CD14-positive monocyte (primary cell): ENCODE measurements around the gene TBX19. TPM values are rescaled to one million over a fixed set of nuclear protein-coding genes. Genes with fewer than 3 reads are reported as not detected.

Experiments
- DNase-seq, 3 donors: peaks; one replicate each; pipeline ENCODE4 v3.0.0-alpha.2; 2011 to 2022
- H2AFZ ChIP-seq: 2 replicates; pipeline ENCODE4 v1.6.0; 2012; ENCODE audit warnings: mild to moderate bottlenecking, low read depth, low read length, inconsistent platforms; ENCODE audit not compliant: insufficient read depth, poor library complexity, severe bottlenecking
- H3K27ac ChIP-seq, 2 donors: 1 replicate in 1 of 2; 2 replicates in 1 of 2; pipeline ENCODE4 v1.5.1; 2012 to 2013; ENCODE audit warnings: low read length in 2 of 2, control low read depth in 1 of 2, inconsistent platforms in 1 of 2, low read depth in 1 of 2, mild to moderate bottlenecking in 1 of 2
- H3K27me3 ChIP-seq, 2 donors: one replicate each; pipeline versions ENCODE4 v1.6.0 to v1.6.1; 2011 to 2013; ENCODE audit warnings: low read length in 2 of 2; ENCODE audit not compliant: control insufficient read depth in 2 of 2, insufficient read depth in 2 of 2
- H3K36me3 ChIP-seq, 2 donors: replicated peaks in 1 of 2; 1 replicate in 1 of 2; 2 replicates in 1 of 2; pipeline versions ENCODE4 v1.5.1 to v1.6.1; 2012 to 2013; ENCODE audit warnings: low read length in 2 of 2, control low read depth in 1 of 2, inconsistent platforms in 1 of 2, mild to moderate bottlenecking in 1 of 2; ENCODE audit not compliant: insufficient read depth in 2 of 2, control insufficient read depth in 1 of 2
- H3K4me1 ChIP-seq, 2 donors: 1 replicate in 1 of 2; 2 replicates in 1 of 2; pipeline versions ENCODE4 v1.5.1 to v1.6.1; 2012 to 2013; ENCODE audit warnings: low read length in 2 of 2, control low read depth in 1 of 2, inconsistent platforms in 1 of 2, mild to moderate bottlenecking in 1 of 2, moderate library complexity in 1 of 2; ENCODE audit not compliant: insufficient read depth in 2 of 2, control insufficient read depth in 1 of 2
- H3K4me2 ChIP-seq: replicated peaks from 2 replicates; pipeline ENCODE3; 2012; ENCODE audit warnings: low read length, moderate library complexity, mild to moderate bottlenecking; ENCODE audit not compliant: poor library complexity, severe bottlenecking; ENCODE audit errors: extremely low read depth
- H3K4me3 ChIP-seq, 3 experiments: fragments of 200-600 bp in 1 of 3; sonication (generic) in 1 of 3; replicated peaks in 1 of 3; 1 replicate in 2 of 3; 2 replicates in 1 of 3; pipeline ENCODE4 v1.5.1; 2011 to 2013; ENCODE audit warnings: low read length in 3 of 3, mild to moderate bottlenecking in 3 of 3, control low read depth in 2 of 3, low read depth in 2 of 3, inconsistent platforms in 1 of 3, moderate library complexity in 1 of 3
- H3K79me2 ChIP-seq: 2 replicates; pipeline ENCODE4 v1.6.0; 2012; ENCODE audit warnings: mild to moderate bottlenecking, control low read depth, inconsistent platforms, low read length, moderate library complexity; ENCODE audit not compliant: insufficient read depth
- H3K9ac ChIP-seq: 2 replicates; pipeline ENCODE4 v1.6.0; 2017; ENCODE audit warnings: low read length, mild to moderate bottlenecking; ENCODE audit not compliant: insufficient read depth, poor library complexity, severe bottlenecking
- H3K9me3 ChIP-seq, 2 donors: replicated peaks in 1 of 2; 1 replicate in 1 of 2; 2 replicates in 1 of 2; pipeline versions ENCODE4 v1.5.1 to v1.6.1; 2012 to 2013; ENCODE audit warnings: low read length in 2 of 2, control low read depth in 1 of 2; ENCODE audit not compliant: control insufficient read depth in 1 of 2, insufficient read depth in 1 of 2
- H4K20me1 ChIP-seq: 2 replicates; pipeline ENCODE4 v1.6.0; 2012; ENCODE audit warnings: mild to moderate bottlenecking, low read length, control low read depth, moderate library complexity; ENCODE audit not compliant: insufficient read depth
- H3K27ac Mint-ChIP-seq, 7 donors: one replicate each; pipeline ENCODE4 v1.8.0; 2020; ENCODE audit warnings: mild to moderate bottlenecking in 7 of 7, mixed read lengths in 7 of 7, moderate library complexity in 6 of 7, inconsistent platforms in 2 of 7
- H3K27me3 Mint-ChIP-seq, 3 donors: one replicate each; pipeline ENCODE4 v1.8.0; 2021 to 2022; ENCODE audit warnings: low read depth in 3 of 3, mild to moderate bottlenecking in 3 of 3, mixed read lengths in 3 of 3, moderate library complexity in 3 of 3, inconsistent platforms in 1 of 3
- H3K36me3 Mint-ChIP-seq, 2 donors: one replicate each; pipeline ENCODE4 v1.8.0; 2020; ENCODE audit warnings: mixed read lengths in 2 of 2, inconsistent platforms in 1 of 2, mild to moderate bottlenecking in 1 of 2
- H3K4me1 Mint-ChIP-seq: one replicate; pipeline ENCODE4 v1.8.0; 2020; ENCODE audit warnings: mild to moderate bottlenecking, mixed read lengths
- H3K4me3 Mint-ChIP-seq, 2 donors: one replicate each; pipeline ENCODE4 v1.8.0; 2020; ENCODE audit warnings: mild to moderate bottlenecking in 2 of 2, mixed read lengths in 2 of 2, moderate library complexity in 1 of 2
- H3K9me3 Mint-ChIP-seq, 7 donors: one replicate each; pipeline ENCODE4 v1.8.0; 2020 to 2022; ENCODE audit warnings: mixed read lengths in 7 of 7, mild to moderate bottlenecking in 6 of 7, moderate library complexity in 6 of 7, inconsistent platforms in 2 of 7
- CTCF ChIP-seq: fragments of 200-600 bp; IDR thresholded peaks from one replicate; pipeline ENCODE4 v1.8.0; 2022; ENCODE audit warnings: antibody characterized with exemption, mild to moderate bottlenecking
- WGBS: methylation state at CpG from one replicate; pipeline ENCODE4 v1.1.5; 2013; ENCODE audit warnings: missing lambda C conversion rate; ENCODE audit not compliant: insufficient coverage; 5-methylcytosine and 5-hydroxymethylcytosine counted together
- intact Hi-C, 2 donors: fragments of 100-400 bp; cut with micrococcal nuclease; formaldehyde crosslinking; loops; one replicate each; pipeline versions ENCODE4 v1.15.0 to v1.15.1; 2023
- polyA plus RNA-seq, 3 donors: library from polyadenylated mRNA; depleted of rRNA in 1 of 3; unstranded in 2 of 3; stranded (reverse) in 1 of 3; fragments of 300-500 nt in 2 of 3; fragments of >200 nt in 1 of 3; fragmentation: Illumina TruSeq in 2 of 3; gene quantifications; 1 replicate in 2 of 3; 2 replicates in 1 of 3; pipeline ENCODE4 v1.2.3, GENCODE V29; 2012 to 2021

Gene TBX19
- polyA plus RNA-seq, 3 donors = 0.65 to 7.6 (median 1.6) TPM

GRCh38 chr1:168303716-168304540, 23.3 kb downstream of the TBX19 start:
- DNase-seq = no peak
- no peaks in the 10 kb centered on the region for H3K27me3 ChIP-seq
- H3K4me3 ChIP-seq = no peak overlapping the region
- no peaks in the 10 kb centered on the region for H4K20me1 ChIP-seq
- Mint-ChIP-seq H3K9me3 (peaks cover 0 to 2% (median 0%) of the 10 kb centered on the region in 7 donors), H3K36me3 (peaks cover 22 to 30% of the 10 kb centered on the region in 2 donors), H3K4me3 (no peak overlapping the region), H3K27ac (no peak overlapping the region), H3K4me1 (no peaks in the 10 kb centered on the region), H3K27me3 (peaks cover 0 to 1% (median 0%) of the 10 kb centered on the region in 3 donors)
- H2AFZ ChIP-seq = no peak overlapping the region
- H3K4me2 ChIP-seq = no peak overlapping the region
- no peak for TF ChIP-seq CTCF
- intact Hi-C loops = no loop called here
- H3K4me1 ChIP-seq = no peaks in the 10 kb centered on the region
- no peaks in the 10 kb centered on the region for H3K79me2 ChIP-seq
- no peak overlapping the region for H3K27ac ChIP-seq
- H3K9me3 ChIP-seq = no peaks in the 10 kb centered on the region
- no peak overlapping the region for H3K9ac ChIP-seq
- peaks cover 3 to 5% of the 10 kb centered on the region in 2 donors for H3K36me3 ChIP-seq
- WGBS = 100% methylated on average over 1 of the region's 7 CpGs

GRCh38 chr1:168304865-168305264, 24.2 kb downstream of the TBX19 start:
- H3K27ac ChIP-seq = no peak overlapping the region
- no peaks in the 10 kb centered on the region for H4K20me1 ChIP-seq
- no peak for TF ChIP-seq CTCF
- H3K27me3 ChIP-seq = no peaks in the 10 kb centered on the region
- no peak for DNase-seq
- H3K4me1 ChIP-seq = no peaks in the 10 kb centered on the region
- H3K4me3 Mint-ChIP-seq = no peak overlapping the region
- no CpG with 5 or more reads among the region's 5 CpGs for WGBS
- H3K4me2 ChIP-seq = no peak overlapping the region
- H3K27ac Mint-ChIP-seq = no peak overlapping the region
- no peaks in the 10 kb centered on the region for H3K79me2 ChIP-seq
- H2AFZ ChIP-seq = no peak overlapping the region
- H3K4me3 ChIP-seq = no peak overlapping the region
- intact Hi-C loops = no loop called here
- peaks cover 3 to 7% of the 10 kb centered on the region in 2 donors for H3K36me3 ChIP-seq
- H3K36me3 Mint-ChIP-seq = peaks cover 26 to 30% of the 10 kb centered on the region in 2 donors
- H3K27me3 Mint-ChIP-seq = peaks cover 0 to 1% (median 0%) of the 10 kb centered on the region in 3 donors
- no peaks in the 10 kb centered on the region for H3K4me1 Mint-ChIP-seq
- H3K9me3 Mint-ChIP-seq = no peaks in the 10 kb centered on the region
- H3K9ac ChIP-seq = no peak overlapping the region
- H3K9me3 ChIP-seq = no peaks in the 10 kb centered on the region
